ENCODE measurements around the gene PTHLH. TPM values are rescaled to one million over a fixed set of nuclear protein-coding genes. Genes with fewer than 3 reads are reported as not detected.

The PTHLH gene
- total RNA-seq, 2 experiments from 2014 or later: not detected

- ChIA-PET CTCF (interaction anchor here (1.2 kb wide), 1 partner anchor 194 kb away, joined by 3 read pairs; no protein-coding TSS in a partner anchor), POLR2A (no interaction called here)
- DNase-seq (no peak), ATAC-seq (no peak)
- no peak overlapping the region for H3K27ac Mint-ChIP-seq
- no peaks in the 10 kb centered on the region for H3K4me1 Mint-ChIP-seq (ENCODE audit: low read depth)
- no peaks in the 10 kb centered on the region for H3K27me3 Mint-ChIP-seq (ENCODE audit: low read depth)
- H3K4me3 Mint-ChIP-seq: no peak overlapping the region
- H3K36me3 Mint-ChIP-seq (ENCODE audit: low read depth): no peaks in the 10 kb centered on the region
- H3K9me3 Mint-ChIP-seq (ENCODE audit: insufficient read depth): no peaks in the 10 kb centered on the region
Measured at GRCh38 chr12:27927347-27927746, 45.2 kb downstream of the PTHLH start.

DNA sequence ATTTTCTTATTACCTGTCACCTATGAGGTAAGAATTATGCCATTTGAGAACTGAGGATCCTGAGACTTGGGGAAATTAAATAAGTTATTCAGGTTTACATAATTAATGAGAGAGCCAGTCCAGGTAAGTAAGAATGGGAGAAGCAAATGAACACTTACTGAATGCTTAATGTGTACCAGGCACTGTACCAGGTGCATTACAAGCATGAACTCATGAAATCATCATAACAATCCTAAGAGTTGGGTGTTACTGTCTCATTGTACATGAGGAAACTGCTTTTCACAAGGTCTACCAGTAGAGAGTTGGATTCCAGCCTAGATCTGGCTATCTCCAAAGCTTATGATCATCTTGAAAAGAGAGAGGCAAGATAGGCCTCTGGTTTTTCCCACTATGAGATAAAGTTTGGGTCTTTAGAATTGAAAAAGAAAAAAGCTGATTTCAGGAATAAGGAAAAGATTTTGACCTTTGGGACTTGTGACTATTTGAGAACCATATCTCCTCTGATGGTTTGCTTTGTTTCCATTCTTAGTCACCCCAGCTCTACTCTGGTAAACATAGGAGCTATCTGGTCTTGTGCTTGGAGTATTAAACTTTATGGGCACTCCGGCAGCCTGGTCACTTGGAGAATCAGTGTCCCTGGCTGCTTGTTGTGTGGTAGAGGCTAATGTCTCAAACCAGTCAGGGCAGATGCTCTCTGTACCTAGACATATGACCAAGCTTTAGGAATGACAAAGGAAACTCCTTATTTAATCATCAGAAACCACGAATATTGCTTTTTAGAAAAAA, 48.0 kb downstream of the PTHLH start:
- DNase-seq (no peak), ATAC-seq (no peak)
- Mint-ChIP-seq H3K27ac (no peak overlapping the region), H3K9me3 (ENCODE audit: insufficient read depth) (no peaks in the 10 kb centered on the region), H3K4me3 (no peak overlapping the region), H3K4me1 (ENCODE audit: low read depth) (no peaks in the 10 kb centered on the region), H3K36me3 (ENCODE audit: low read depth) (no peaks in the 10 kb centered on the region), H3K27me3 (ENCODE audit: low read depth) (peaks cover 6% of the 10 kb centered on the region)
- CTCF ChIA-PET: no interaction called here
- POLR2A ChIA-PET: no interaction called here

GRCh38 chr12:27922531-27923139, 49.9 kb downstream of the PTHLH start:
- H3K27me3 Mint-ChIP-seq (ENCODE audit: low read depth): peaks cover 7% of the 10 kb centered on the region
- ATAC-seq (no peak), DNase-seq (no peak)
- H3K4me1 Mint-ChIP-seq (ENCODE audit: low read depth): no peaks in the 10 kb centered on the region
- ChIA-PET POLR2A (no interaction called here), CTCF (no interaction called here)
- H3K36me3 Mint-ChIP-seq (ENCODE audit: low read depth): no peaks in the 10 kb centered on the region
- no peak overlapping the region for H3K27ac Mint-ChIP-seq
- no peak overlapping the region for H3K4me3 Mint-ChIP-seq
- no peaks in the 10 kb centered on the region for H3K9me3 Mint-ChIP-seq (ENCODE audit: insufficient read depth)

GRCh38 chr12:27919671-27920235, 52.8 kb downstream of the PTHLH start:
- H3K4me3 Mint-ChIP-seq: no peak overlapping the region
- no peaks in the 10 kb centered on the region for H3K4me1 Mint-ChIP-seq (ENCODE audit: low read depth)
- no peaks in the 10 kb centered on the region for H3K36me3 Mint-ChIP-seq (ENCODE audit: low read depth)
- no peak for DNase-seq
- ChIA-PET CTCF (no interaction called here), POLR2A (no interaction called here)
- H3K9me3 Mint-ChIP-seq (ENCODE audit: insufficient read depth): no peaks in the 10 kb centered on the region
- H3K27me3 Mint-ChIP-seq (ENCODE audit: low read depth): peaks cover 15% of the 10 kb centered on the region
- H3K27ac Mint-ChIP-seq: no peak overlapping the region
- ATAC-seq: no peak

DNA sequence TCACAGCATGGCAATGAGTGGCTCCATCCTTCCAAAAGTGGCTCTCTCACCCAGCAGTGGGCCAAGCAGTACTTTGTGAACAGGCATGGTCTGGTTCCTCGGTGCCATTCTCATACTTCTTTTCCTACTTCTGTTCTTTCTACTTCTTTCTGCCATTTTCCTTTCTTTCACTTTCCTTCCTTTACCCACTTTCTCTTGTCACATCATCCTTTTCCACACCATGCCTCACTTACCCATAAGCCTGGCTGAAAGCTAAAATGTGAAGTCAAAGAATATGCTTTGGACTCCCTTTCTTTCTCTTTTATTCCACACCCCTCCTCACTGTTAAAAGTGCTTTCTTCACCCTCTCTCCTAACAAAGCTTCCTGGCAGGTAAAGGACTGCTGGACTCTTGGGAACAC, 57.0 kb downstream of the PTHLH start:
- Mint-ChIP-seq H3K27me3 (ENCODE audit: low read depth) (peaks cover 16% of the 10 kb centered on the region), H3K4me3 (no peak overlapping the region), H3K36me3 (ENCODE audit: low read depth) (no peaks in the 10 kb centered on the region), H3K9me3 (ENCODE audit: insufficient read depth) (no peaks in the 10 kb centered on the region), H3K4me1 (ENCODE audit: low read depth) (no peaks in the 10 kb centered on the region), H3K27ac (no peak overlapping the region)
- no peak for ATAC-seq
- POLR2A ChIA-PET: no interaction called here
- no peak for DNase-seq
- CTCF ChIA-PET: no interaction called here

DNA sequence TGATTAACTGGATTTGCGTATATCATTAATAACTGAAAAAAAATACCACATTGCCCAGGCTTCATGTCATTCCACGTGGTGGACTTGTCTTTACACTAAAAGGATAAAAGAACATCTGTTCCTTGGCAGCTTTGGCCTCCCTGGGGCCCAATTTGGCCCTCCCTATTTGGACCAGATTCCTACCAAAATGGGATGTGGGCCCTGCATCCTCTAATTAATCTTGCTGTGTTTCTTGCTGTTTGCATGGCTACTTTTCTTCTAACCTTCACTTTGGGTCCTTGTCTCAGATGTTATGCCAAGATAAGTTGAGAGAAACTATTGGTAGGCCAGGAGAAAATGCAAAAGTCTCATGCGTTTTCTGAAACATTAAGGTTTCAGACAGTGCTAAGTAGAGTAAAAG, 57.5 kb downstream of the PTHLH start:
- Mint-ChIP-seq H3K9me3 (ENCODE audit: insufficient read depth) (no peaks in the 10 kb centered on the region), H3K36me3 (ENCODE audit: low read depth) (no peaks in the 10 kb centered on the region), H3K27ac (no peak overlapping the region), H3K4me1 (ENCODE audit: low read depth) (no peaks in the 10 kb centered on the region), H3K27me3 (ENCODE audit: low read depth) (peaks cover 16% of the 10 kb centered on the region), H3K4me3 (no peak overlapping the region)
- POLR2A ChIA-PET: no interaction called here
- CTCF ChIA-PET: no interaction called here
- DNase-seq (no peak), ATAC-seq (no peak)

- H3K27me3 Mint-ChIP-seq (ENCODE audit: low read depth): peaks cover 14% of the 10 kb centered on the region
- no peak overlapping the region for H3K4me3 Mint-ChIP-seq
- ATAC-seq: no peak
- ChIA-PET CTCF (no interaction called here), POLR2A (no interaction called here)
- H3K9me3 Mint-ChIP-seq (ENCODE audit: insufficient read depth): no peaks in the 10 kb centered on the region
- no peaks in the 10 kb centered on the region for H3K4me1 Mint-ChIP-seq (ENCODE audit: low read depth)
- DNase-seq: no peak
- no peaks in the 10 kb centered on the region for H3K36me3 Mint-ChIP-seq (ENCODE audit: low read depth)
- H3K27ac Mint-ChIP-seq: no peak overlapping the region
Measured at GRCh38 chr12:27913999-27914614, 58.4 kb downstream of the PTHLH start.

DNA sequence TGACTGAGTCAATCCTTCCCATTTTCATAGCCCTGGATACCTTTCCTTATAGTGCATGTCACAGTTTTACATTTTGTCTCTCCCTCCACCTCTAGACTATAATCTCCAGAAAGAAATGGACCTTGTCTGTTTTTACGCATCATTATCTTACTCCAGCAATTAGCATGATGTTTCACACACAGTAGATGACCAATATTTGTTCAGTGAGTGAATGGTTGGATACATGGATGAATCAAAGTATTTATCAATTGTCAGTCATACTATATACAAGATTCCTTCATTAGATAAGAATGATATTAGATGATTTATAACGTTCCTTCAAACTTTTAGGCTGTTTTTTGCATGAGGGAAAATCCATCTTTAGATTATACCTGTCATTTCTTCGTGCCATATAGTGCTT, 61.1 kb downstream of the PTHLH start:
- Mint-ChIP-seq H3K9me3 (ENCODE audit: insufficient read depth) (no peaks in the 10 kb centered on the region), H3K4me1 (ENCODE audit: low read depth) (no peaks in the 10 kb centered on the region), H3K27ac (no peak overlapping the region), H3K36me3 (ENCODE audit: low read depth) (no peaks in the 10 kb centered on the region), H3K4me3 (no peak overlapping the region), H3K27me3 (ENCODE audit: low read depth) (peaks cover 14% of the 10 kb centered on the region)
- ATAC-seq (no peak), DNase-seq (no peak)
- ChIA-PET POLR2A (no interaction called here), CTCF (no interaction called here)

Other genes starting within 250 kb of the PTHLH start
- 10 to 100 TPM; 15.9 to 16.9 TPM for gene KLHL42, start 192.5 kb downstream of the PTHLH start, total RNA-seq
- not detected for gene MANSC4, start 192.5 kb downstream of the PTHLH start, total RNA-seq
- 10 to 100 TPM; 18.4 to 23.4 TPM for gene CCDC91, start 217.7 kb upstream of the PTHLH start, total RNA-seq

Data from activated CD8-positive, alpha-beta T cell treated with anti-CD3 and anti-CD28 coated beads, Interleukin-2, amount 10 ng/mL, durations not matched to agents 7 days and 5 days (primary cell).